Measurements from ENCODE around the gene TSGA10IP.

The TSGA10IP gene

DNA sequence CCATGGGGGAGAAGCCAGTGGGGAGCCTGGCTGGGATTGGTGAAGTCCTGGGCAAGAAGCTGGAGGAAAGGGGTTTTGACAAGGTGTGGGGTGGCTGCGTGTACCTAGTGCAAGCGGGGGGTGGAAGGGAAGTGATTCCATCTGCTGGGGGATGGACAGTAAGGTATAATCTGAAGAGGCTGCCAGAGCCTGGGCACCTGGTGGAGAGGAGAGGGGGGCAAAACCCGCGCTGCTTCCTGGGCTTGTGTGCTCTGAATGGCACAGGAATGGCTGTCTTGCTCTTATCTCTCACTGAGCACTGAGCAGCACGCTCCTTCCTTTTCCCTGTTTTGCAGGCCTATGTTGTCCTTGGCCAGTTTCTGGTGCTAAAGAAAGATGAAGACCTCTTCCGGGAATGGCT lies 58.0 kb downstream of the TSGA10IP start:
- DNase-seq (ENCODE audit: low read depth in 2 of 2, low spot score in 1 of 2): no peak

DNA sequence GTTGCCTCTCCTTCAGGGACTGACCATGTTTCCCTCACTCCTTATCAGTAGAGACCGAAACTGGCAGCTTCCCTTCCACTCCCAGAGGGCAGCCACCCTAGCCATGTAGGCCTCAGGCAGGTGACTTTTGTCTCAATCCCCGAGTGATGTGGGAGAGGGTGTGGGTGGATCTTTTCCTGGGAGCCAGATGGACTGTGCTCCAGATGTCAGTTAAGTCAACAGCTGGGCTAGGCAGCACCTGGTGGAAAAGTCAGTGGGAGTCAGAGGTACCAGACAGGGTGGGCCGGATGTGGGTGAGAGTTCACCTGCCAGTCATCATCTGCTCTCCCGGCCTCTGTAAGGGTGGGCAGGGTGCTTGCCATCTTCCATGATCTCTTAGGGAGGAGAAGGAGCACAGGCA lies 58.9 kb downstream of the TSGA10IP start:
- DNase-seq (ENCODE audit: low read depth in 2 of 2, low spot score in 1 of 2): no peak

DNA sequence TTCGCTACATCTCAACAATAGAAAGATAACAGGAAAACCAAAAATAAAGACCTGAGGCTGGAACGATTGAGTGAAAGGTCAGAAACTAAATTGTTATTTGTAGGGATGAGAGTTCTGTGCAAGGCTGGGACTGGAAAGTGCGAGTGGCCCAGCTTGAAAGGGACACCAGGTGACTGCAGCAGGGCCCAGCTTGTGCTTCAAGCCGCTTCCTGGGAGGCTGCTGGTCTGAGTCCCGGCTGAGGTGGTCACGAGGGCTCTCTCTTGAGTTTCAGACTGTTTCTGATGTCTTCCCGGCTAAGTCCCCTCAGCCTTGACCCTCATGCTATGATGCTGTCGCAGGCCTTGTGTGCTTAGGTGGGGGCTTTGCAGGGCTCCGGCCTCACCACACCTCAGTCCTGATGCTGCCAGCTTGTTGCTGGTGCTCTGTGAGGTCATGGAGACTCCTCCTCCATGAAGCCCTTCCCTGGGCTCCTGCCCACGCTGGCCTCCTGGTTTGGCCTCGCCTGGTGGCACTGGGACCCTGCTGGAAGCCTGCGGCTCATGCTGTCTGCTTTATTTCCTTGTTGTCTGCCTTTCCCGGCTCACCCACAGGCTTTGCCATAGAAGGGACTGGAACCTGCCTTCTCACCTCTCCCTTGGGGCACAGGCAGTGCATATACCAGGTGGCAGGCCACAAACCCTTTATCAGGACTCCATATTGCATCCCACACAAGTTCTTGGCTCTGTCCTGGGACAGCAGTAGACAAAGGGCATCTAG lies 61.0 kb downstream of the TSGA10IP start:
- DNase-seq (ENCODE audit: low read depth in 2 of 2, low spot score in 1 of 2): no peak

GRCh38 chr11:66006891-66007176 lies 61.6 kb downstream of the TSGA10IP start:
- no peak for DNase-seq (ENCODE audit: low read depth in 2 of 2, low spot score in 1 of 2)

DNA sequence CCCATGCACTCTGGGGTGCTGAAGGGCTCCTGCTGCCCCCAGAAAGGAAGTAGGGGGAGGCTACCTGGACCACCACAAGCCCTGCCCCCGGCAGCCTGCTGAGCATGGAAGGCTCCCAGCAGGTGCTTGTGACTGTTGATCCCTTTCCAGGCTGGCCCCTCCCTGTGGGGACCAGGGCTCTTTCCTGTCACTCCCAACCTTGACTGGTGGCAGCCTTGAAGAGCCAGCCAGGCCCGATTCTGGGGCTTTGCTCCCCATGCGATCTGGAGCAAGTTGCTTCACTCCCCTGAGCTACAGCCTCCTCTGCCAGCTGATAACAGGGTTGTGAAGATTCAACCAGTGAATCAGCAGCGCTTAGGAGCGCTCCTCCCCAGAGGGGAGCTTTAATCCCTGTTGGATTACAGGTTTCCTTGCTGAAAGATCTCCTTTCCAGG lies 61.9 kb downstream of the TSGA10IP start:
- no peak for DNase-seq (ENCODE audit: low read depth in 2 of 2, low spot score in 1 of 2)

DNA sequence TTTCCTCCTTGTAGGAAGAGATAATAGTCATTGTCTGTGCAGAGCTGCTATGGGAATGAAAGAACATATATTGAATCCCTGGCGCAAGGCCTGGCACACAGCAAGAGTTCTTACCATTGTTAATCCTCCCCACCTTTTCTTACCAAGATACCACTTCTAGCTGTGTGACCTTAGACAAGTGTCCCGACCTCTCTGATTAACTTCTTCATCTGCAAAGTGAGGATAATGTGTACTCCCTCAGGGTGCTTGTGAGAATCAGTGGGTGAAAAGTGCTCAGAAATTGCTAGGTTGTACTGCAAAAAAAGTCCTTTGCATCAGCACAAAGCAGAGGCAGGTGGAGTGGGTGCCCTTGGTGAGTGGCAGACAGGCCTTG lies 62.8 kb downstream of the TSGA10IP start:
- no peak for DNase-seq (ENCODE audit: low read depth in 2 of 2, low spot score in 1 of 2)

DNA sequence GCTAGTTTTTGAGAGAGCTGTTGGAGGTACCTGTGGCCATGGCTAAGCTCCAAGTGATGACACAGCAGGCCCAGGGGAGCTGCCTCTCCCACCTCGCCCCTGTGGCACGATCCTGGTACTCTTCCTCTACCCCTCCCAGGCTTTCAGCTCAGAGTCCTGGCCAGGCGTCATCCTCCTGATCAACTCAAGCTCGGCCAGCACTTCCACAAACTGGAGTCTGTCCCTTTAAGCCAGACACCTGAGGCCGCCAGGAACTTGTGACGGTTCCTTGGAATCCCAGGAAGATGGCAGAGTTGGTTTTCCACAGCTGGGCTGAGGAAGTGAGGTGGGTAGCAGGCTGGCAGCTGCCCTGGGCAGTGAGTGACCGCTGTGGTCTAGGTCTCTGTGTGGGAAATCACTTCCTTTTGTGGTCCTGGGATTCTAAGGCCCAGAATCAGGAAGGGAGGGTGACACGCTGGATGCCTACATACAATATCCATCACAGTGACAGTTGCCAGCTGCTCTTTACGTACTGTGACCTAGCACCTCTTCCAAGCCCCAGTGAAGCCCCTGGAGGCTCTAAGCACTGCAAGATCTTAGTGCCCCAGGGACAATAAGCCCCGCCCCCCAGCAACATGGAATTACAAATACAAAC lies 63.3 kb downstream of the TSGA10IP start:
- DNase-seq (ENCODE audit: low read depth in 2 of 2, low spot score in 1 of 2): no peak

Data from stimulated activated CD8-positive, alpha-beta memory T cell treated with anti-CD3 and anti-CD28 coated beads, Interleukin-4, amount 100 ng/mL, for 1 hour (primary cell).